Activated naive CD4-positive, alpha-beta T cell treated with anti-CD3 and anti-CD28 coated beads, Interleukin-2, amount 50 U/mL, for 72 hours (primary cell): ENCODE results near the gene RNF135. TPM values are rescaled to one million over a fixed set of nuclear protein-coding genes. Genes with fewer than 3 reads are reported as not detected.
"Not testable (repeated sequence)": the region's sequence is repeated elsewhere in the genome, so short reads cannot be mapped to it uniquely, and the experiment has no call there.

Source experiments
- ATAC-seq, 2 donors: fragments of 150-1000 bp; cut with Tn5 transposase; 2 replicates each; pipeline ENCODE4 v1.10.0; 2021; ENCODE audit warnings: mild to moderate bottlenecking in 2 of 2, moderate library complexity in 2 of 2
- DNase-seq, 2 donors: peaks; one replicate each; pipeline ENCODE4 v3.0.0; 2021 to 2022; ENCODE audit warnings: low spot score in 2 of 2
- H3K27ac Mint-ChIP-seq, 2 donors: one replicate each; pipeline ENCODE4 v1.8.0; 2022; ENCODE audit warnings: mild to moderate bottlenecking in 2 of 2, mixed read lengths in 2 of 2
- H3K36me3 Mint-ChIP-seq, 2 donors: one replicate each; pipeline ENCODE4 v1.8.0; 2022; ENCODE audit warnings: mixed read lengths in 2 of 2
- H3K9me3 Mint-ChIP-seq, 2 donors: one replicate each; pipeline ENCODE4 v1.8.0; 2022; ENCODE audit warnings: mixed read lengths in 2 of 2
- total RNA-seq, 2 donors: library from RNA; stranded (reverse); gene quantifications; one replicate each; pipeline ENCODE4 v1.2.3, GENCODE V29; 2022

The RNF135 gene
- total RNA-seq, 2 donors from 2014 or later = 3.7 to 4.2 TPM

- ATAC-seq (no peak), DNase-seq (no peak)
- Mint-ChIP-seq H3K36me3 (peaks cover 0 to 5% of the 10 kb centered on the region in 2 donors), H3K9me3 (no peaks in the 10 kb centered on the region), H3K27ac (no peak overlapping the region)
Observed at GRCh38 chr17:31013844-31014243, 43.0 kb downstream of the RNF135 start.

GRCh38 chr17:31015639-31016038, 44.8 kb downstream of the RNF135 start:
- Mint-ChIP-seq H3K36me3 (no peaks in the 10 kb centered on the region), H3K9me3 (no peaks in the 10 kb centered on the region), H3K27ac (no peak overlapping the region)
- no peak for DNase-seq
- no peak for ATAC-seq

DNA sequence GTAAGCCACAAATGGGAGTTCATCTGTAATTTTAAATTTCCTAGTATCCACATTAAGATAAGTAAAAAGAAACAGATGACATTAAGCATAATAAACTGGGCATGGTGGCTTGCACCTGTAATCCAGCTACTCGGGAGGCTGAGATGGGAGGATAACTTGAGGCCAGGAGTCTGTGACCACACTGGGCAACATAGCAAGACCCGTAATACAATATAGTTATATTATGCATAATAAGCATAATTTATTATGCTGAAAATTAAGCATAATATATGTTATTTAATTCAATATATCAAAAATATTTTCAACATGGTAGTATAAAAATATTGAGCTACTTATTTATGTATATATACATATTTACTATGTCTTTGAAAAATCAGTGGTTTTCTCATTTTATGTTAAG, 48.2 kb downstream of the RNF135 start:
- DNase-seq (no peak), ATAC-seq (no peak)
- Mint-ChIP-seq H3K36me3 (no peaks in the 10 kb centered on the region), H3K9me3 (no peaks in the 10 kb centered on the region), H3K27ac (no peak overlapping the region)

- ATAC-seq, H3K9me3 Mint-ChIP-seq, DNase-seq, H3K36me3 Mint-ChIP-seq, H3K27ac Mint-ChIP-seq: not testable (repeated sequence)
Observed at GRCh38 chr17:31023171-31023570, 52.3 kb downstream of the RNF135 start.

- no peak for DNase-seq
- no peak for ATAC-seq
- H3K27ac Mint-ChIP-seq = no peak overlapping the region
- no peaks in the 10 kb centered on the region for H3K36me3 Mint-ChIP-seq
- H3K9me3 Mint-ChIP-seq = no peaks in the 10 kb centered on the region
Observed at GRCh38 chr17:31031841-31032240, 61.0 kb downstream of the RNF135 start.

DNA sequence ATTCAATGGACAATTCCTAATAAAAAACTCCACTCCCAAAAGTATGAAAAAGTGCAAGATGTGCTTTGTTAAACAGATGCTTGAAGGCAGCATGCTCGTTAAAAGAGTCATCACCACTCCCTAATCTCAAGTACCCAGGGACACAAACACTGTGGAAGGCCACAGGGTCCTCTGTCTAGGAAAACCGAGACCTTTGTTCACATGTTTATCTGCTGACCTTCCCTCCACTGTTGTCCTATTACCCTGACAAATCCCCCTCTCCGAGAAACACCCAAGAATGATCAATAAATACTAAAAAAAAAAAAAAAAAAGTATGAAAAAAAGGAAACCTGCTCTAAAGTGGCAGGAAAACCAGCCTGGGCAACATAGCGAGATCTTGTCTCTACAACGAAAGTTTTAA, 64.8 kb downstream of the RNF135 start:
- H3K36me3 Mint-ChIP-seq, DNase-seq, H3K27ac Mint-ChIP-seq, H3K9me3 Mint-ChIP-seq, ATAC-seq: not testable (repeated sequence)

DNA sequence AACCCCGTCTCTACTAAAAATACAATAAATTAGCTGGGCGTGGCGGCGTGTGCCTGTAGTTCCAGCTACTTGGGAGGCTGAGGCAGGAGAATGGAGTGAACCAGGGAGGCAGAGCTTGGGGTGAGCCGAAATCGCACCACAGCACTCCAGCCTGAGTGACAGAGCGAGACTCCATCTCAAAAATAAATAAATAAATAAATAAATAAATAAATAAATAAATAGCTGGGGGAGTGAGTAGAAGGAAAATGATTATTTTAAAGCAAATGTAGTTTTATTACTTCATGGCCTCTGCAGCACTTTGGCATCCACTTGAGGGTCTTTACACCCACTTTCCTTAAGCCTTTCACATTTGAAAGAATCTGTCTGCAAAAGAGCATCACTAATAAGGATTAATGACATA, 70.0 kb downstream of the RNF135 start:
- ATAC-seq, H3K36me3 Mint-ChIP-seq, DNase-seq, H3K9me3 Mint-ChIP-seq, H3K27ac Mint-ChIP-seq: not testable (repeated sequence)

GRCh38 chr17:31042378-31042777, 71.5 kb downstream of the RNF135 start:
- H3K36me3 Mint-ChIP-seq, ATAC-seq, H3K27ac Mint-ChIP-seq, H3K9me3 Mint-ChIP-seq, DNase-seq: not testable (repeated sequence)

DNA sequence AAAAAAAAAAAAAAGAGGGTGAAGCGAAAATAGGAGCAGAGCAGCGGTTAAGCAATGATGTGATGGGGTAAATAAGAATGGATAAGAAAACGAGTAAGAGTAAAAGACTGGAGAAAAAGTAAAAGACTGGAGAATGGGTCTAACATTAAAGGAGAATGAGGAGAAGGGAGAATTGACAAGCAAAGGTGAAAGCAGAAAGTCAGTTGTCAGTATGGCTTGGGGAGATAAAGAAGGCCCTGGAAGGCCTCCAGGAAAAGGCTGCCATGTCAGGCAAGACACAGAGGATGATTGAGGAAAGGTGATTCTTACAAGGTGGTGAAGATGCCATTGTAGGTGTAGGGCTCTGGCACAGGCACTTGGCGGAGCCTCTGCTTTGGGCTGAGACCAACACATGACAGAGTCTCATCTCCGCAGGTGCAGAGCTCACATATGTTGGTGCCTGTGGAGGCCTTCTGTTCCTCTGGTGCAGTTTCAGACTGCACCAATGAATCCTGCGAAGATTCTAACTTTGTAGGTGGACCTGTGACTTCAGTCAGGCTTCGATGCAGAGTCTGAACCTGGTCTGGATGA, 76.1 kb downstream of the RNF135 start:
- DNase-seq, H3K27ac Mint-ChIP-seq, ATAC-seq, H3K36me3 Mint-ChIP-seq, H3K9me3 Mint-ChIP-seq: not testable (repeated sequence)

GRCh38 chr17:31048142-31048541, 77.3 kb downstream of the RNF135 start:
- no peaks in the 10 kb centered on the region for H3K9me3 Mint-ChIP-seq
- H3K36me3 Mint-ChIP-seq = no peaks in the 10 kb centered on the region
- ATAC-seq (no peak), DNase-seq (no peak)
- H3K27ac Mint-ChIP-seq = no peak overlapping the region

- H3K36me3 Mint-ChIP-seq = no peaks in the 10 kb centered on the region
- ATAC-seq (no peak), DNase-seq (no peak)
- H3K9me3 Mint-ChIP-seq = no peaks in the 10 kb centered on the region
- no peak overlapping the region for H3K27ac Mint-ChIP-seq
Observed at GRCh38 chr17:31048780-31049179, 77.9 kb downstream of the RNF135 start.

Other genes with a start within 250 kb of the RNF135 start
- 10 to 100 TPM; 49.8 to 55.9 TPM for gene CRLF3, start 146.3 kb upstream of the RNF135 start, total RNA-seq
- gene ATAD5, start 139.1 kb upstream of the RNF135 start, total RNA-seq = 10 to 100 TPM; 32.5 to 52.1 TPM
- gene TEFM, start 64.8 kb upstream of the RNF135 start, total RNA-seq = 10 to 100 TPM in 1 of 2 donors, 1 to 10 TPM in 1; 9.9 to 12.1 TPM
- gene ADAP2, start 49.1 kb upstream of the RNF135 start, total RNA-seq = 1 to 10 TPM in 1 of 2 donors, not detected in 1; 1.3 TPM
- gene NF1, start 123.9 kb downstream of the RNF135 start, total RNA-seq = 10 to 100 TPM; 33.6 to 39.1 TPM